Activated CD8-positive, alpha-beta T cell treated with anti-CD3 and anti-CD28 coated beads for 36 hours (primary cell): Measurements from ENCODE around the gene ATP11C. TPM values are rescaled to one million over a fixed set of nuclear protein-coding genes. Genes with fewer than 3 reads are reported as not detected.

Experiments
- ATAC-seq: fragments of 200-7000 bp; cut with Tn5 transposase; one replicate; pipeline ENCODE4 v1.10.0; 2021; ENCODE audit warnings: mild to moderate bottlenecking, moderate library complexity
- CTCF ChIA-PET: fragments of 350-600 bp; sonication (Branson Sonifier 250); formaldehyde crosslinking; loops from one replicate; lab custom pipeline; 2021; ENCODE audit warnings: antibody characterized with exemption; lab: Charles Lee
- POLR2A ChIA-PET: fragments of 350-600 bp; sonication (Branson Sonifier 250); formaldehyde crosslinking; loops from one replicate; lab custom pipeline; 2021; ENCODE audit warnings: antibody characterized with exemption; lab: Charles Lee
- DNase-seq: peaks from one replicate; pipeline ENCODE4 v3.0.0-alpha.2; 2020
- H3K27ac Mint-ChIP-seq: one replicate; pipeline ENCODE4 v1.8.0; 2021; ENCODE audit warnings: mild to moderate bottlenecking, mixed read lengths
- H3K27me3 Mint-ChIP-seq: one replicate; pipeline ENCODE4 v1.8.0; 2021; ENCODE audit warnings: mixed read lengths
- H3K36me3 Mint-ChIP-seq: one replicate; pipeline ENCODE4 v1.8.0; 2021; ENCODE audit warnings: low read depth, mixed read lengths
- H3K4me1 Mint-ChIP-seq: one replicate; pipeline ENCODE4 v1.8.0; 2021; ENCODE audit warnings: low read depth, mixed read lengths
- H3K4me3 Mint-ChIP-seq: one replicate; pipeline ENCODE4 v1.8.0; 2021; ENCODE audit warnings: mild to moderate bottlenecking, moderate library complexity, mixed read lengths
- H3K9me3 Mint-ChIP-seq: one replicate; pipeline ENCODE4 v1.8.0; 2021; ENCODE audit warnings: mixed read lengths
- intact Hi-C: fragments of 100-400 bp; cut with micrococcal nuclease; formaldehyde crosslinking; loops from one replicate; pipeline ENCODE4 v1.10.0; 2022
- total RNA-seq, 2 experiments: library from RNA; stranded (reverse); gene quantifications; one replicate each; pipeline ENCODE4 v1.2.3, GENCODE V29; 2021
- TF ChIP-seq, protein P1 (sequence below): fragments of 200-600 bp; IDR thresholded peaks from one replicate; pipeline ENCODE4 v1.8.0; 2022; ENCODE audit warnings: antibody characterized with exemption, mild to moderate bottlenecking

The ATP11C gene
- total RNA-seq, 2 experiments from 2014 or later = 19.3 to 27.0 TPM

DNA sequence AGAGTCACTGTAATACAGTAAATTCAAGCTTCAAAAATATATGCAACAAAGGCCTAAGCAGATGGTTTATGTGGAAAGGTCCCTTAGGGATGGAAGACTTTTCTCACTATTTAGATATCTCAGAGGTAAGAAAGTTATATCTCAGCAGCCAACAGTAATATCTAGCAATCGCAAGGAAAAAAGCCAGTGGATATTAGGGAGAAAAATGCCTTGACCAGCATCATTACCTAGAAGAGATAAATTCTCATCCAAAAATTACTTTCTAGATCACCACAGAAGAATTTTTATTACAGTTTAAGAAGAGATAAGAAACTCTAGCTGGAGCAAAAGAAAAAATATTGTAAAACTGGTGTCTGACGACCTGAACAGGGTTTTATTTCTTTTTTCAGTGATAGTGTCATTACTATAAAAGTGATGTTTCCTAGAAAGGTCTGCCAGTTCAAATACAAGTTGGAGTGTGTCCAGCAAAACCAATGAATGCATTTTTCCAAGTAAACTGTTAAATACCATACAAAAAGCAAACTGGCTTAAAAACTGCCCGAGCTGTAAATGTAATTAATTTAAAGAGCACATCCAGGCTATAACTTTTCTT, 100.0 kb downstream of the ATP11C start:
- ChIA-PET CTCF (no interaction called here), POLR2A (no interaction called here)
- H3K9me3 Mint-ChIP-seq = no peaks in the 10 kb centered on the region
- no peak for DNase-seq
- H3K27me3 Mint-ChIP-seq = no peaks in the 10 kb centered on the region
- no peak overlapping the region for H3K27ac Mint-ChIP-seq
- TF ChIP-seq, protein P1, sequence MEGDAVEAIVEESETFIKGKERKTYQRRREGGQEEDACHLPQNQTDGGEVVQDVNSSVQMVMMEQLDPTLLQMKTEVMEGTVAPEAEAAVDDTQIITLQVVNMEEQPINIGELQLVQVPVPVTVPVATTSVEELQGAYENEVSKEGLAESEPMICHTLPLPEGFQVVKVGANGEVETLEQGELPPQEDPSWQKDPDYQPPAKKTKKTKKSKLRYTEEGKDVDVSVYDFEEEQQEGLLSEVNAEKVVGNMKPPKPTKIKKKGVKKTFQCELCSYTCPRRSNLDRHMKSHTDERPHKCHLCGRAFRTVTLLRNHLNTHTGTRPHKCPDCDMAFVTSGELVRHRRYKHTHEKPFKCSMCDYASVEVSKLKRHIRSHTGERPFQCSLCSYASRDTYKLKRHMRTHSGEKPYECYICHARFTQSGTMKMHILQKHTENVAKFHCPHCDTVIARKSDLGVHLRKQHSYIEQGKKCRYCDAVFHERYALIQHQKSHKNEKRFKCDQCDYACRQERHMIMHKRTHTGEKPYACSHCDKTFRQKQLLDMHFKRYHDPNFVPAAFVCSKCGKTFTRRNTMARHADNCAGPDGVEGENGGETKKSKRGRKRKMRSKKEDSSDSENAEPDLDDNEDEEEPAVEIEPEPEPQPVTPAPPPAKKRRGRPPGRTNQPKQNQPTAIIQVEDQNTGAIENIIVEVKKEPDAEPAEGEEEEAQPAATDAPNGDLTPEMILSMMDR = no peak
- peaks cover 38% of the 10 kb centered on the region for H3K4me1 Mint-ChIP-seq
- H3K36me3 Mint-ChIP-seq = peaks cover 1% of the 10 kb centered on the region
- ATAC-seq = no peak
- intact Hi-C loops = no loop called here
- no peak overlapping the region for H3K4me3 Mint-ChIP-seq

DNA sequence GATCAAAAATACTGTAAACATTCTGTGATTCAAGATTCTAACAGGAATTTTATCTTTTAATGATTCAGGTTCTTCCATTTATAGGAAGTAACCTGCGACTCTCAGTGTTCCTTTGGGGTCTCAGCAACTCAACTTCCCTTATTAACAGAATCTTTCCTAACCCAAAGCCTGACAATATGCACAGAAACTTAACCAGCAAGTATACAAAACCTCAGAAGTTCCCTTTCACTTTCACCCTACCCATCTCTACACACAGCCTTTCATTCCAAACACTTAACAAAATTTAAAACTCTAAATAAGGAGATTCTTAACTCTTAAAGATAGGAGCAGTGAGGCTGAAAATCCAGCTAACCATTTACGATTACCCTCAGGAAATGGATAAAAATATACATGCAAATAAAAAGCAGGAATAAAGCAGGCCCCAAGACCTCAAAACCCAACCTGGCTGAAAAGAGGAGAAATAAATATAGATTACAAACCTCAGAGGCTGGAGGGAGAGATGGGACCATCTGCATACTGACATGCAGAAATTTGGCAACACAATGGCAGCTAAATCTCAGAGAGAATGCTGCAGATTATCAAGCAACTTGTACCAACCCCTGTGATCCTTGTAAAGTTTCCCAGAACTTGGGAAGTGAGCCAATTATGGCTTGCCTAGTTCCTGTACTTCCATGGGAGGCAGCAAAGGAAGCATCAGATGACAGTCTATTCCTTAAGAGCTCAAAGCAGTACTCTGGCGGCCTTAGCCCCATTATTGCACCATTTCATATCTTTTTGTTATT, 101.0 kb downstream of the ATP11C start:
- Mint-ChIP-seq H3K36me3 (peaks cover 1% of the 10 kb centered on the region), H3K4me3 (no peak overlapping the region), H3K27ac (peak overlapping the region; percentile 43), H3K27me3 (no peaks in the 10 kb centered on the region), H3K9me3 (no peaks in the 10 kb centered on the region), H3K4me1 (peaks cover 37% of the 10 kb centered on the region)
- TF ChIP-seq, protein P1 = no peak
- CTCF ChIA-PET = no interaction called here
- DNase-seq (no peak), ATAC-seq (peak; percentile 34)
- POLR2A ChIA-PET = interaction anchor here (0.7 kb wide), 1 partner anchor 11 kb away, joined by 3 read pairs; no protein-coding TSS in a partner anchor
- intact Hi-C loops = no loop called here

DNA sequence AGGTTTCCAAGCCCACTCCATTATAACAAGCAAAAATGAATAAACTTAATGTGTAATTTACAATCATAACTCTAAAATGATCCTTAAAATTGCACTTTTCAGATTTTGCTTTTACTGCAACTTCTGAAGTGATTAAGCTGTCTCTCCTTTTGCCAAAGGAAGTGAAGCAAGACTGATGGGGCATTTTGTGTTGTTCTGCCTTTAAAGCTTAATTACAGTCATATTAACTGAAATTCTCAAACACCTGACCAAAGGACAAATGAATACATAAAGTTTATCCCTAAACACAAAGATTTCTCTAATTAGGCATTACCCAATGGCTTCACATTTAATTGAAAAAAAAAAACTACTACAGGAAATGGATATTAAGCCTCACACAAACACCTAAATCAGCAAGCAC, 101.8 kb downstream of the ATP11C start:
- Mint-ChIP-seq H3K36me3 (peaks cover 4% of the 10 kb centered on the region), H3K27ac (no peak overlapping the region), H3K27me3 (no peaks in the 10 kb centered on the region), H3K4me3 (no peak overlapping the region), H3K4me1 (peaks cover 36% of the 10 kb centered on the region), H3K9me3 (no peaks in the 10 kb centered on the region)
- DNase-seq (no peak), ATAC-seq (no peak)
- ChIA-PET POLR2A (interaction anchor here (0.7 kb wide), 1 partner anchor 12 kb away, joined by 3 read pairs; no protein-coding TSS in a partner anchor), CTCF (no interaction called here)
- intact Hi-C loops = no loop called here
- TF ChIP-seq, protein P1 = no peak

DNA sequence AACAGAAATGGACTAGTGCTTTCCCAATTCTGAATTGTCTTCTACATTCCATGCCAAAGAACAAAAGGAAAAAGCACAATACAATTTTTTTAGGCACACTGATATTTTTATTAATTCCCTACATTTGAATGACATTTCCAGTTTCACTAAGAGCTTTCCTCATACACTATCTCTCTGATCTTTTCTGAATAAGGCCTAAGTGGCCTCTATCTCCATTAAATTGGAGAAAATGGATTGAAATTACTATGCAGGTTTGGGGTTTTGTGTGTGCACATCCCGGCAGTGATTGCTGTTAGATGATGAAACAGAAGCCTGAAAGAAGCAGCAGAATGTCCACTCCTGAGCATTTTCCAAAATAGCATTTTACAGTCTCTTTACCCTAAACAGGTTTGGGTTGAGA, 104.0 kb downstream of the ATP11C start:
- Mint-ChIP-seq H3K9me3 (no peaks in the 10 kb centered on the region), H3K27me3 (no peaks in the 10 kb centered on the region), H3K4me3 (no peak overlapping the region), H3K36me3 (peaks cover 10% of the 10 kb centered on the region), H3K27ac (no peak overlapping the region), H3K4me1 (peaks cover 40% of the 10 kb centered on the region)
- ChIA-PET CTCF (no interaction called here), POLR2A (no interaction called here)
- no peak for ATAC-seq
- TF ChIP-seq, protein P1 = no peak
- intact Hi-C loops = no loop called here
- DNase-seq = no peak

DNA sequence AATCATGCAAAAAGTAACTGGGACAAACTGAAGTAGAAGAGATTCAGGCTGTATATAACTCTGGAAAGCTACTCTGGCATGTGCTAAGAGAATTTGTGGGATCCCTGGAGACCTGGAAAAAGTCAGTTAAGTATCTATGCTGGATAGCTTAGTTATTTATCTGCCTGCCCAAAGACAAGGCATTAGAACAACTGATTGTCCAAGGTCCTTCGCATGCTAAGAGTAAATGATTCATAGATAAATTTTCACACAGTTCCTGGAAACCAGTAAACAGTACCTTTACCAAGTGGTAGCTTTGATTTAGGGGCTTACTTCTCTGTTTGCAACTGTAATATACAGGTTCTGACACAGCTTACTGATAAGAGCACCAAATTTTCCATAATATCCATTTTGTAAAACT, 104.8 kb downstream of the ATP11C start:
- H3K36me3 Mint-ChIP-seq = peaks cover 12% of the 10 kb centered on the region
- ChIA-PET POLR2A (no interaction called here), CTCF (no interaction called here)
- no peak overlapping the region for H3K4me3 Mint-ChIP-seq
- TF ChIP-seq, protein P1 = no peak
- intact Hi-C loops = no loop called here
- DNase-seq (no peak), ATAC-seq (no peak)
- no peak overlapping the region for H3K27ac Mint-ChIP-seq
- H3K4me1 Mint-ChIP-seq = peaks cover 40% of the 10 kb centered on the region
- H3K27me3 Mint-ChIP-seq = no peaks in the 10 kb centered on the region
- H3K9me3 Mint-ChIP-seq = no peaks in the 10 kb centered on the region
